ENCODE results near the gene TRPM4. TPM values are rescaled to one million over a fixed set of nuclear protein-coding genes. Genes with fewer than 3 reads are reported as not detected.

Gene TRPM4
- polyA plus RNA-seq, 1 of the 3 experiments (the other 2 are of a cell fraction), result 20.6 TPM

DNA sequence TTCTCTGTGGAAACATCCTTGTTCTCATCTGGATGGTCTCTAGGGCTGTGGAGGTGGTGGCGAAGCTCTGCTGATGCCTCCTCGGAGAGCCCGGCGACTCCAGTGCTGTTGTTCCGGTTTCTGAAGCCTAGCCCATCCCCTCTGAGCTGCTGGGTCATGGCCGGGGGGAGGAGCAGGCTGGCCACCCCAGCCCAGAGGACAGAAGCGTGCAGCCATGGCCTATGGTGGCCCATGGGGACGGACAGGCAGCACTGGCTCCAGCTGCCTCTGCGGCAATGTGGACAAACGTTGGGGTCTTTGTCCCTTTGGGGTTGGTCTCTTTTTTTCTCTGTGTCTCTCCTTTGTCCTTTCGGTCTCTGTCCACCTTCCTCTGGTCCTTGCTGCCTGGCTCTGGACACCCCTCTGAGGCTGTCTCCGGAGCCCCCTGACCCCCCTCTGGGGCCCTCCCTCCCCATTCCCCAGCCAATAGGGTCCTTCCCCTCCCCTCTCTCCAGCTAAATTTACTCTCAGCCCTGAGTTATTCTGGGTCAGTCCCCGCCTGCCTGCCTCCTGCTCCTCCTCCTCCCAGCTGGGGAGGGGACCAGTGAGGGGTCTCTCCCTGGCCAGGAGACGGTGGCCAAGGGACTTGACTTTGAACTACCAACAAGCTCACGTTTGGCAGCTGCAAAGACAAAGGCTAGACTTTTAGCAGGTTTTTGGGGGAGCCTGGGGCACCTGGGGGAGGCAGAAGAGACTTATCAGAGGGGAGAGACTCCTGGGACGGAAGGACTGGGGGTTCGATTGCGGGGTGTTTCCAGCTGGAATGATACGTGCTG lies 2.4 kb upstream of the TRPM4 start, which contains the start of gene HRC:
HRC (minus strand) TSS at position 392 of the 815 bp plus-strand sequence; CDS start at position 233, 159 bp downstream.
- H3K4me3 ChIP-seq (ENCODE audit: low read depth in 2 of 2, low read length in 1 of 2), result no peak within 1 kb of the TSS
- TF ChIP-seq JUND (IDR thresholded peaks at IDR 0.05) (no peak), EP300 (IDR thresholded peaks at IDR 0.05; ENCODE audit: borderline replicate concordance in 1 of 2, low read depth in 1 of 2, low read length in 1 of 2) (no peak), RFX5 (IDR thresholded peaks at IDR 0.05; ENCODE audit: low read length) (no peak), POLR2AphosphoS5 (IDR thresholded peaks at IDR 0.05; ENCODE audit: low read depth, low read length) (no peak), EZH2phosphoT487 (IDR thresholded peaks at IDR 0.05; ENCODE audit: borderline replicate concordance, low read depth) (no peak), GATA2 (CRISPR knock-in tag; IDR thresholded peaks at IDR 0.05) (no peak), FOSL2 (IDR thresholded peaks at IDR 0.05; ENCODE audit: borderline replicate concordance, low read depth) (no peak), TEAD4 (IDR thresholded peaks at IDR 0.05; ENCODE audit: borderline replicate concordance, insufficient read depth) (no peak), NFIC (IDR thresholded peaks at IDR 0.05; ENCODE audit: borderline replicate concordance) (no peak)
- 84% methylated on average over 17 of the region's 19 CpGs for WGBS (ENCODE audit: low lambda C conversion rate)
- DNase-seq, result no peak
- peaks cover 23% of the 10 kb centered on the region for H3K79me2 ChIP-seq (ENCODE audit: insufficient read depth)
- no peak within 1 kb of the TSS for H3K27ac ChIP-seq (ENCODE audit: low read depth in 2 of 2, low read length in 1 of 2)
- POLR2A ChIA-PET, result no interaction called here
- H3K9me3 ChIP-seq, result no peaks in the 10 kb centered on the region
- H3K9me2 ChIP-seq, result no peaks in the 10 kb centered on the region
- CTCF ChIA-PET, result interaction anchor here (0.9 to 1.4 kb wide), 6 partner anchors 9 to 81 kb away, joined by 3 to 5 read pairs (median 3); no protein-coding TSS in a partner anchor
- peaks cover 12% of the 10 kb centered on the region for H3F3A ChIP-seq (replicated peaks; ENCODE audit: insufficient read depth)
- no peaks in the 10 kb centered on the region; the same call in 1 of the 2 replicates for H4K20me1 ChIP-seq (ENCODE audit: insufficient read depth)
- no peaks in the 10 kb centered on the region for H3K27me3 ChIP-seq (ENCODE audit: insufficient read depth)
- H2AFZ ChIP-seq (ENCODE audit: low read depth), result no peak within 1 kb of the TSS
- H3K9ac ChIP-seq, result no peak within 1 kb of the TSS
- H3K4me1 ChIP-seq (ENCODE audit: control insufficient read depth in 1 of 2, insufficient read depth in 2 of 2, low read depth in 1 of 2, low read length in 1 of 2), result peaks cover 0 to 19% of the 10 kb centered on the region in 2 experiments; a peak in 1 of 4 replicates
- no peaks in the 10 kb centered on the region for H3K36me3 ChIP-seq (replicated peaks in 1 of 2; ENCODE audit: control insufficient read depth in 1 of 2, insufficient read depth in 2 of 2, low read length in 1 of 2)
- H3K4me2 ChIP-seq, result no peak within 1 kb of the TSS

DNA sequence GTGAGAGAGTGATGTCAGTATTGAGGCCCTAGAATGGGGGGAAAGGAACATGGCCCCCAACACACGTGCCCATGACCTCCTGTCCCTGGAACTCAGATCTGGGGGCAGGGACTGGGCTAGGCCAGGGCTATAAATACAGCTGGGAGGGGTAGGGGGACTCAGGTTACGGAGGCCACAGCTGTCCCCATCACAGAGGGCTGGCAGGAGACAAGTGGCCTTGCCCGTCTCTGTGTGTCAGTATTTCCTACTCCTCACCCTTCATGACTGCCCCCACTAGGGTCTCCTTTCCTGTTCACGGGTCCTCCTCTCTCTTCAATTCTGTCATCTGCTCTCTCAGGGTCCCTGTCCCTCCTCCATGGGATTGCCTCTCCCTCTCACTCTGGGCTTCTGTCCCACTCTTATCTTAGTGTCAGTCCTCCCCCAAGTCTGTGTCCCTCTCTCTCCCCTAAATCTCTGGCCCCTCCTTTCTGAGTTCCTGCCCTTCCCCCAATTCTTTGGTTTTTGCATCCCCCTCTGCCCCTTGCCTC lies 1.7 kb upstream of the TRPM4 start:
- Histone ChIP-seq H3K4me2 (no peak overlapping the region), H3K4me3 (ENCODE audit: low read depth in 2 of 2, low read length in 1 of 2) (no peak overlapping the region), H3K9me2 (no peaks in the 10 kb centered on the region), H3K9me3 (no peaks in the 10 kb centered on the region), H3K36me3 (replicated peaks in 1 of 2; ENCODE audit: control insufficient read depth in 1 of 2, insufficient read depth in 2 of 2, low read length in 1 of 2) (no peaks in the 10 kb centered on the region), H3K79me2 (ENCODE audit: insufficient read depth) (peaks cover 23% of the 10 kb centered on the region), H3K27me3 (ENCODE audit: insufficient read depth) (no peaks in the 10 kb centered on the region), H2AFZ (ENCODE audit: low read depth) (no peak overlapping the region), H3K27ac (ENCODE audit: low read depth in 2 of 2, low read length in 1 of 2) (no peak overlapping the region), H3F3A (replicated peaks; ENCODE audit: insufficient read depth) (peaks cover 15% of the 10 kb centered on the region), H3K9ac (no peak overlapping the region), H3K4me1 (ENCODE audit: control insufficient read depth in 1 of 2, insufficient read depth in 2 of 2, low read depth in 1 of 2, low read length in 1 of 2) (peaks cover 0 to 18% of the 10 kb centered on the region in 2 experiments; a peak in 1 of 4 replicates), H4K20me1 (ENCODE audit: insufficient read depth) (peaks cover 3% of the 10 kb centered on the region; the same call in 1 of the 2 replicates)
- TF ChIP-seq ELF1 (IDR thresholded peaks at IDR 0.05) (no peak), CHD2 (IDR thresholded peaks at IDR 0.05; ENCODE audit: low read length, partially characterized antibody) (no peak), FOXJ3 (CRISPR knock-in tag; IDR thresholded peaks at IDR 0.05) (no peak), TCF12 (IDR thresholded peaks at IDR 0.05) (no peak), SMC3 (IDR thresholded peaks at IDR 0.05; ENCODE audit: low read depth, low read length) (no peak), MXI1 (IDR thresholded peaks at IDR 0.05; ENCODE audit: low read depth, low read length) (no peak), YY1 (IDR thresholded peaks at IDR 0.05; ENCODE audit: low read depth) (no peak), GATA2 (CRISPR knock-in tag; IDR thresholded peaks at IDR 0.05) (no peak)
- TF ChIP-seq, protein P1, sequence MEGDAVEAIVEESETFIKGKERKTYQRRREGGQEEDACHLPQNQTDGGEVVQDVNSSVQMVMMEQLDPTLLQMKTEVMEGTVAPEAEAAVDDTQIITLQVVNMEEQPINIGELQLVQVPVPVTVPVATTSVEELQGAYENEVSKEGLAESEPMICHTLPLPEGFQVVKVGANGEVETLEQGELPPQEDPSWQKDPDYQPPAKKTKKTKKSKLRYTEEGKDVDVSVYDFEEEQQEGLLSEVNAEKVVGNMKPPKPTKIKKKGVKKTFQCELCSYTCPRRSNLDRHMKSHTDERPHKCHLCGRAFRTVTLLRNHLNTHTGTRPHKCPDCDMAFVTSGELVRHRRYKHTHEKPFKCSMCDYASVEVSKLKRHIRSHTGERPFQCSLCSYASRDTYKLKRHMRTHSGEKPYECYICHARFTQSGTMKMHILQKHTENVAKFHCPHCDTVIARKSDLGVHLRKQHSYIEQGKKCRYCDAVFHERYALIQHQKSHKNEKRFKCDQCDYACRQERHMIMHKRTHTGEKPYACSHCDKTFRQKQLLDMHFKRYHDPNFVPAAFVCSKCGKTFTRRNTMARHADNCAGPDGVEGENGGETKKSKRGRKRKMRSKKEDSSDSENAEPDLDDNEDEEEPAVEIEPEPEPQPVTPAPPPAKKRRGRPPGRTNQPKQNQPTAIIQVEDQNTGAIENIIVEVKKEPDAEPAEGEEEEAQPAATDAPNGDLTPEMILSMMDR (IDR thresholded peaks at IDR 0.05), result no peak
- TF ChIP-seq, protein P2, sequence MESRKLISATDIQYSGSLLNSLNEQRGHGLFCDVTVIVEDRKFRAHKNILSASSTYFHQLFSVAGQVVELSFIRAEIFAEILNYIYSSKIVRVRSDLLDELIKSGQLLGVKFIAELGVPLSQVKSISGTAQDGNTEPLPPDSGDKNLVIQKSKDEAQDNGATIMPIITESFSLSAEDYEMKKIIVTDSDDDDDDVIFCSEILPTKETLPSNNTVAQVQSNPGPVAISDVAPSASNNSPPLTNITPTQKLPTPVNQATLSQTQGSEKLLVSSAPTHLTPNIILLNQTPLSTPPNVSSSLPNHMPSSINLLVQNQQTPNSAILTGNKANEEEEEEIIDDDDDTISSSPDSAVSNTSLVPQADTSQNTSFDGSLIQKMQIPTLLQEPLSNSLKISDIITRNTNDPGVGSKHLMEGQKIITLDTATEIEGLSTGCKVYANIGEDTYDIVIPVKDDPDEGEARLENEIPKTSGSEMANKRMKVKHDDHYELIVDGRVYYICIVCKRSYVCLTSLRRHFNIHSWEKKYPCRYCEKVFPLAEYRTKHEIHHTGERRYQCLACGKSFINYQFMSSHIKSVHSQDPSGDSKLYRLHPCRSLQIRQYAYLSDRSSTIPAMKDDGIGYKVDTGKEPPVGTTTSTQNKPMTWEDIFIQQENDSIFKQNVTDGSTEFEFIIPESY (IDR thresholded peaks at IDR 0.05; ENCODE audit: borderline replicate concordance, low read depth), result no peak
- WGBS (ENCODE audit: low lambda C conversion rate), result 80% methylated on average over 4 of the region's 4 CpGs
- POLR2A ChIA-PET, result no interaction called here
- CTCF ChIA-PET, result interaction anchor here (1.1 to 1.4 kb wide), 2 partner anchors 10 to 58 kb away, joined by 4 to 5 read pairs; no protein-coding TSS in a partner anchor
- DNase-seq, result no peak

All from SK-N-SH (cell line).